ENCODE data around the gene TTC7B. TPM values are rescaled to one million over a fixed set of nuclear protein-coding genes. Genes with fewer than 3 reads are reported as not detected.
A peak's percentile ranks its signal among the peaks of the same experiment; 100 is the strongest.

TTC7B gene
- total RNA-seq, 1 donor from 2014 or later, result 40.3 TPM

DNA sequence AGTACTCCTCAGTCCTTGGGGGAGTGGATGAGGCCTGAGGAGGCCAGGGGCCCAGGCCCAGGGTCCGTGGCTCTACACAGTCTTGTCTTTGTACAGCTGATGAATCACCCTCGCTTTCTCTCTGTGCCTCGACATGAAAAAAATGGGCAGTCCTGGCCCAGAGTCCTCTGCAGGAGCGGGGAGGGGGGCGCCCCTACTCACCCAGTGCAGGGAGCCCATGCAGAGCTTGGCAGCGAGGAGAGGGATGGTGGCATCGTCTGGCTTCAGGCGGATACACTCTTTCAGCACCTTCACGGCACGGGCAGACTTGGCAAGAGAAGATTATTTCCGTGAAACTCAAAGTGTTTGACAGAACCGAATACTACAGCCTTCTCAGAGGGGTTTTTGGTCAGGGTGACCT, 159.3 kb downstream of the TTC7B start:
- Mint-ChIP-seq H3K4me3 (ENCODE audit: unreplicated experiment) (no peak overlapping the region), H3K27me3 (ENCODE audit: low read depth) (no peaks in the 10 kb centered on the region), H3K4me1 (ENCODE audit: low read depth) (peaks cover 28% of the 10 kb centered on the region), H3K27ac (ENCODE audit: unreplicated experiment) (no peak overlapping the region), H3K36me3 (ENCODE audit: low read depth) (peaks cover 28% of the 10 kb centered on the region), H3K9me3 (ENCODE audit: low read depth) (no peaks in the 10 kb centered on the region)
- no peak for DNase-seq (ENCODE audit: low spot score)
- TF ChIP-seq, protein P1, sequence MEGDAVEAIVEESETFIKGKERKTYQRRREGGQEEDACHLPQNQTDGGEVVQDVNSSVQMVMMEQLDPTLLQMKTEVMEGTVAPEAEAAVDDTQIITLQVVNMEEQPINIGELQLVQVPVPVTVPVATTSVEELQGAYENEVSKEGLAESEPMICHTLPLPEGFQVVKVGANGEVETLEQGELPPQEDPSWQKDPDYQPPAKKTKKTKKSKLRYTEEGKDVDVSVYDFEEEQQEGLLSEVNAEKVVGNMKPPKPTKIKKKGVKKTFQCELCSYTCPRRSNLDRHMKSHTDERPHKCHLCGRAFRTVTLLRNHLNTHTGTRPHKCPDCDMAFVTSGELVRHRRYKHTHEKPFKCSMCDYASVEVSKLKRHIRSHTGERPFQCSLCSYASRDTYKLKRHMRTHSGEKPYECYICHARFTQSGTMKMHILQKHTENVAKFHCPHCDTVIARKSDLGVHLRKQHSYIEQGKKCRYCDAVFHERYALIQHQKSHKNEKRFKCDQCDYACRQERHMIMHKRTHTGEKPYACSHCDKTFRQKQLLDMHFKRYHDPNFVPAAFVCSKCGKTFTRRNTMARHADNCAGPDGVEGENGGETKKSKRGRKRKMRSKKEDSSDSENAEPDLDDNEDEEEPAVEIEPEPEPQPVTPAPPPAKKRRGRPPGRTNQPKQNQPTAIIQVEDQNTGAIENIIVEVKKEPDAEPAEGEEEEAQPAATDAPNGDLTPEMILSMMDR (IDR thresholded peaks at IDR 0.05), result no peak

DNA sequence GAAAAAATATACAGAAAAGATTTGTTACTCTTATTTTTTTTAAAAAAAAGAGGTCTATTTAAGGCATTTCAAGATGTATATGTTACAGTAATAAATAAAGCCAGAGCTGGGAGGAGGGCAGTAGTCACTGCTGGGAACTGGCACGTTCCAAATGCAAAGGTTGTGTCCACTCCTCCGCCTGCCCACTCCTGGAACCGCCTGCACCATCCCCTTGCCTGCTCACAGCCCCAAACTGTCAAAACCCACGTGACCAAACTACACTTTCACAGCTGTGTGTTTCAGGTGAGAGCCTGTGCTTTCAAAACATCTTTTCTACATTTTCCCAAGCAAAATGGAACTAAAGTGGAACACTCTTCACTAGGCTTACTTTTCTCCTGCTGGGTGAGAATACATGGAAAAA, 160.4 kb downstream of the TTC7B start:
- Mint-ChIP-seq H3K27ac (ENCODE audit: unreplicated experiment) (no peak overlapping the region), H3K4me1 (ENCODE audit: low read depth) (peaks cover 26% of the 10 kb centered on the region), H3K27me3 (ENCODE audit: low read depth) (no peaks in the 10 kb centered on the region), H3K9me3 (ENCODE audit: low read depth) (no peaks in the 10 kb centered on the region), H3K4me3 (ENCODE audit: unreplicated experiment) (no peak overlapping the region), H3K36me3 (ENCODE audit: low read depth) (peaks cover 28% of the 10 kb centered on the region)
- TF ChIP-seq, protein P1 (IDR thresholded peaks at IDR 0.05), result no peak
- no peak for DNase-seq (ENCODE audit: low spot score)

DNA sequence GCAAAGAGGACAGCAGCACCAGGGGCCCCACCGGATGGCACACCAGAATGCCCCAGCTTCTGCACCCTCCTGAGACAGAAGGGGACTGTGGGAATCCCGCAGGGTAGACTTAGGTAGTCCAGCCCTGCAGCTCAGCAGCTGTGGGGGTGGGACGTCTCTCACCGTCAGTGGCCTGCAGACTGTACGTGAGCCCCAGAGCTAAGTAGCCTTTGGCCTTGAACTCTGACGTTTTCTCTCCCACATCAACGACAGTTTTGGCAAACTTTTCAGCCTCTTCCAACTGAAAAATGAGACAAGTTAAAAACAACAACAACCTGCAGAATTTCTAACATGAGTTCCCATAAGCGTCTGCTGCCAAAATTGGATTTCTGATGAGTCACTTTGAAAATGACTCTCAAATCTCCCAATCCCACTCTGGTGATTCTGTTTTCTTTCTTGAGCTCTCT, 161.4 kb downstream of the TTC7B start:
- peak overlapping the region; percentile 85 for H3K27ac Mint-ChIP-seq (ENCODE audit: unreplicated experiment)

DNA sequence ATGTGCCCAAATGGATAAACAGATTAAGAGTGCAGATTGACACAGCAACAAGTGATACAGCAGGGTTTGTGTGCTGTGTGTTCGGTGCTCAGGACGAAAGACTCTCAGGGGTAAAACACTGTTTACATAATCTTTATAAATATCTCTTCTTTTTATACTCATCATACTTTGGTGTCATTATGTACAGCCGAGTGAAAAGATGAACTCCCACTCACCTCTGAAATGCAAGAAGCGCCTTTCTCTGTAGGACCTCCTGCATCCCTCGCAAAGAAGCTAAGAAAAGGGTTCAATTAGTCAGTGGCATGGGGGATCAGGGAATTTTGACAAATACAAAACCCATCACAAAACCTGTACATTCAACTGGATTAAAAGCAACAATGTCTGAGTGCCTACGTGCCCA, 163.6 kb downstream of the TTC7B start:
- H3K36me3 Mint-ChIP-seq (ENCODE audit: low read depth), result peaks cover 14% of the 10 kb centered on the region
- no peaks in the 10 kb centered on the region for H3K27me3 Mint-ChIP-seq (ENCODE audit: low read depth)
- H3K27ac Mint-ChIP-seq (ENCODE audit: unreplicated experiment), result no peak overlapping the region
- no peak for DNase-seq (ENCODE audit: low spot score)
- TF ChIP-seq, protein P1 (IDR thresholded peaks at IDR 0.05), result no peak
- peaks cover 37% of the 10 kb centered on the region for H3K4me1 Mint-ChIP-seq (ENCODE audit: low read depth)
- peaks cover 4% of the 10 kb centered on the region for H3K9me3 Mint-ChIP-seq (ENCODE audit: low read depth)
- no peak overlapping the region for H3K4me3 Mint-ChIP-seq (ENCODE audit: unreplicated experiment)

More for the DNA sequence above, 161.4 kb downstream of the TTC7B start:
- Mint-ChIP-seq H3K36me3 (ENCODE audit: low read depth) (peaks cover 27% of the 10 kb centered on the region), H3K9me3 (ENCODE audit: low read depth) (no peaks in the 10 kb centered on the region), H3K4me1 (ENCODE audit: low read depth) (peaks cover 26% of the 10 kb centered on the region), H3K27me3 (ENCODE audit: low read depth) (no peaks in the 10 kb centered on the region), H3K4me3 (ENCODE audit: unreplicated experiment) (peak overlapping the region; percentile 5)
- DNase-seq (ENCODE audit: low spot score), result no peak
- TF ChIP-seq, protein P1 (IDR thresholded peaks at IDR 0.05), result no peak

DNA sequence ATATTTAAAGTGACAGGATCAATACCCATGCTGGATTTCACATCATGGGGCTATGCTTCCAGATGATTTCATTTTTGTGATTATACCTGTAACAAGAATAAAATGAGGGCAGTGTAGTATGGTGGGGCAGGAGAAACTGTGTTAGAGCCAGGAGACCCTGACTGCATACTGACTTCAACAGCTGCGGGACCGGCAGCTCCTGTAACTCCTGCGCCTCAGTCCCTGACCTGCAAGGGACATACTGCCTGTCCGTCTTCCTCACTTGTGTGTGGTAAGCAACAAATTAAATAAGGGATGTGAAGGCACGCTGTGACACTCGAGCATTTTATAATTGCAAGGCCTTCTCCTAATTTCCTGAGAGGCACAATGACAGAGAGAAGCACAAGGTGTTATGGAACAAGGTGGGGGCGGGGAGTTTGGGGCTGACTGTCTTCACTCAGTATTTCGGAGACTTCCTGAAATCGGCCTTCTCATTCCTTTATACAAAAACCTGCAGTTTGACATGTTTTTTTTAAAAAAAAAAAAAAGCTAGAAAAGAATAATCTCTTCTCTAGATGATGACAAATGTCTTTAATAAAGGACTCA, 164.2 kb downstream of the TTC7B start:
- peaks cover 4% of the 10 kb centered on the region for H3K9me3 Mint-ChIP-seq (ENCODE audit: low read depth)
- no peaks in the 10 kb centered on the region for H3K27me3 Mint-ChIP-seq (ENCODE audit: low read depth)
- TF ChIP-seq, protein P1 (IDR thresholded peaks at IDR 0.05), result no peak
- H3K27ac Mint-ChIP-seq (ENCODE audit: unreplicated experiment), result no peak overlapping the region
- H3K36me3 Mint-ChIP-seq (ENCODE audit: low read depth), result peaks cover 12% of the 10 kb centered on the region
- DNase-seq (ENCODE audit: low spot score), result no peak
- peaks cover 37% of the 10 kb centered on the region for H3K4me1 Mint-ChIP-seq (ENCODE audit: low read depth)
- no peak overlapping the region for H3K4me3 Mint-ChIP-seq (ENCODE audit: unreplicated experiment)
